Sigmoid colon (tissue), 3 donors: Measurements from ENCODE around the gene KCNK15.

ENCODE experiments used
- POLR2A ChIP-seq, 2 donors: fragments of 450-650 bp; IDR thresholded peaks; one replicate each; pipeline ENCODE4 v1.6.1; 2016; ENCODE audit warnings: antibody characterized with exemption in 2 of 2, mild to moderate bottlenecking in 2 of 2, moderate library complexity in 2 of 2
- TF ChIP-seq, protein P1 (sequence below), 4 experiments: fragments of 450-650 bp in 3 of 4; fragments of 200-600 bp in 1 of 4; IDR thresholded peaks; one replicate each; pipeline ENCODE4 v1.5.1; 2016 to 2019; ENCODE audit warnings: antibody characterized with exemption in 4 of 4, mild to moderate bottlenecking in 3 of 4, moderate library complexity in 2 of 4

DNA sequence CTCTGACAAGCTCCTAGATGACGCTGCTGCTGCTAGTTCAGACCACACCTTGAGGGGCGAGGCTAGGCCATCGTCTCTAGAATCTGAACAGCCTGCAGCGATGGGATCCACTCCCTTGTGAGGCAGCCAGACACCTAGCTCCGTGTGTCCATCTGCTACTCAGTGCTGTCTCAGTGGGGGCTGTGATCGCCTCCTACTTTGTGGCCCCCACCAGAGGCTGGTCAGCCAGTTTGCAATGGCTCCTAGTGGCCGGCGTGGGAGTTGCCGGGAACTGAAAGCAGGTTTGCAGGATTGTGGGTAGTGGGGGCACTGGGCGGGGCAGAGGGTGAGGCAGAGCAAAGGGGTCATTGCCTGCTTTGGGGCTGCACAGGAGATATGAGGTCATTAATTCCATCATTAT lies 27.7 kb upstream of the KCNK15 start:
- TF ChIP-seq, protein P1, sequence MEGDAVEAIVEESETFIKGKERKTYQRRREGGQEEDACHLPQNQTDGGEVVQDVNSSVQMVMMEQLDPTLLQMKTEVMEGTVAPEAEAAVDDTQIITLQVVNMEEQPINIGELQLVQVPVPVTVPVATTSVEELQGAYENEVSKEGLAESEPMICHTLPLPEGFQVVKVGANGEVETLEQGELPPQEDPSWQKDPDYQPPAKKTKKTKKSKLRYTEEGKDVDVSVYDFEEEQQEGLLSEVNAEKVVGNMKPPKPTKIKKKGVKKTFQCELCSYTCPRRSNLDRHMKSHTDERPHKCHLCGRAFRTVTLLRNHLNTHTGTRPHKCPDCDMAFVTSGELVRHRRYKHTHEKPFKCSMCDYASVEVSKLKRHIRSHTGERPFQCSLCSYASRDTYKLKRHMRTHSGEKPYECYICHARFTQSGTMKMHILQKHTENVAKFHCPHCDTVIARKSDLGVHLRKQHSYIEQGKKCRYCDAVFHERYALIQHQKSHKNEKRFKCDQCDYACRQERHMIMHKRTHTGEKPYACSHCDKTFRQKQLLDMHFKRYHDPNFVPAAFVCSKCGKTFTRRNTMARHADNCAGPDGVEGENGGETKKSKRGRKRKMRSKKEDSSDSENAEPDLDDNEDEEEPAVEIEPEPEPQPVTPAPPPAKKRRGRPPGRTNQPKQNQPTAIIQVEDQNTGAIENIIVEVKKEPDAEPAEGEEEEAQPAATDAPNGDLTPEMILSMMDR (IDR thresholded peaks at IDR 0.05) = no peak
- no peak for TF ChIP-seq POLR2A (IDR thresholded peaks at IDR 0.05)
